K562 (cell line): Measurements from ENCODE around the gene SPINK9. TPM values are rescaled to one million over a fixed set of nuclear protein-coding genes. Genes with fewer than 3 reads are reported as not detected.

Source experiments
- ATAC-seq: fragments of 200-7000 bp; cut with Tn5 transposase; 3 replicates; pipeline ENCODE4 v1.9.1; 2020; ENCODE audit warnings: moderate library complexity
- BruUV-seq: library from RNA; stranded (reverse); fragments of 400-500 nt; replicated peaks from 2 replicates; lab custom pipeline; 2021; lab: Mats Ljungman, UMichigan
- CTCF ChIA-PET: fragments of 300-600 bp; formaldehyde crosslinking; extraction: SDS; loops from one replicate; lab custom pipeline; 2021; ENCODE audit warnings: low intra/inter-chr PET ratio; lab: Yijun Ruan, JAX
- POLR2A ChIA-PET: fragments of 300-600, 350-650 bp; sonication (Branson Sonifier 250); formaldehyde crosslinking; extraction: SDS; loops from one replicate; lab custom pipeline; 2021; ENCODE audit warnings: antibody characterized with exemption, inconsistent platforms; lab: Yijun Ruan, JAX
- DNase-seq, 4 experiments: peaks; one replicate each; pipeline versions ENCODE4 v3.0.0 to v3.0.0-alpha.2; 2011 to 2018; ENCODE audit warnings: low spot score in 3 of 4, mixed read lengths in 3 of 4; ENCODE audit errors: extremely low read depth in 1 of 4
- FAIRE-seq: peaks from 2 replicates; lab custom pipeline; 2011; peaks lifted over from hg19 to GRCh38; lab: Jason Lieb, UNC
- H2AFZ ChIP-seq: 2 replicates; pipeline ENCODE4 v1.6.0; 2011; ENCODE audit warnings: low read depth, low read length, control low read depth, inconsistent platforms
- H3K27ac ChIP-seq: fragments of 200-600 bp; 3 replicates; pipeline ENCODE4 v1.8.0; 2011; ENCODE audit warnings: low read depth, mild to moderate bottlenecking, control low read depth, inconsistent platforms, low read length, moderate library complexity, mixed read lengths; ENCODE audit errors: extremely low read depth
- H3K27me3 ChIP-seq, 2 experiments: fragments of 300-600 bp in 1 of 2; 2 replicates in 1 of 2; 3 replicates in 1 of 2; pipeline versions ENCODE4 v1.6.0 to v1.8.0; 2011; ENCODE audit warnings: inconsistent platforms in 2 of 2, low read length in 2 of 2, mild to moderate bottlenecking in 1 of 2, mixed read lengths in 1 of 2, moderate library complexity in 1 of 2; ENCODE audit not compliant: control insufficient read depth in 2 of 2, insufficient read depth in 2 of 2
- H3K36me3 ChIP-seq: fragments of 300-600 bp; 3 replicates; pipeline ENCODE4 v1.8.0; 2011; ENCODE audit warnings: mild to moderate bottlenecking, low read length, inconsistent platforms; ENCODE audit not compliant: control insufficient read depth, insufficient read depth
- H3K4me1 ChIP-seq, 2 experiments: fragments of 200-600 bp in 1 of 2; replicated peaks in 1 of 2; 2 replicates in 1 of 2; 3 replicates in 1 of 2; pipeline versions ENCODE4 v1.5.1 to v1.8.0; 2011; ENCODE audit warnings: inconsistent platforms in 2 of 2, low read length in 2 of 2, mild to moderate bottlenecking in 1 of 2, mixed read lengths in 1 of 2, moderate library complexity in 1 of 2; ENCODE audit not compliant: control insufficient read depth in 2 of 2, insufficient read depth in 2 of 2
- H3K4me2 ChIP-seq: 2 replicates; pipeline ENCODE4 v1.6.1; 2011; ENCODE audit warnings: low read length, control low read depth, inconsistent platforms, mixed read lengths; ENCODE audit not compliant: insufficient read depth
- H3K4me3 ChIP-seq: fragments of 200-600 bp; sonication (generic), shearing (Covaris generic); 2 replicates; pipeline ENCODE4 v1.5.1; 2016; ENCODE audit warnings: control low read depth, inconsistent platforms
- H3K79me2 ChIP-seq: fragments of 200-600 bp; 3 replicates; pipeline ENCODE4 v1.8.0; 2011; ENCODE audit warnings: low read length, inconsistent platforms; ENCODE audit not compliant: control insufficient read depth, insufficient read depth
- H3K9ac ChIP-seq, 2 experiments: 2 replicates each; pipeline versions ENCODE4 v1.6.0 to v1.6.1; 2011; ENCODE audit warnings: low read depth in 2 of 2, low read length in 2 of 2, control low read depth in 1 of 2, inconsistent platforms in 1 of 2, mild to moderate bottlenecking in 1 of 2, mixed read lengths in 1 of 2; ENCODE audit not compliant: insufficient read depth in 1 of 2
- H3K9me1 ChIP-seq: one replicate; pipeline ENCODE4 v1.6.0; 2011; ENCODE audit warnings: inconsistent platforms, mild to moderate bottlenecking, low read length, moderate library complexity; ENCODE audit not compliant: control insufficient read depth, insufficient read depth
- H3K9me3 ChIP-seq: replicated peaks from 2 replicates; pipeline ENCODE4 v1.5.1; 2011; ENCODE audit warnings: low read depth, low read length, inconsistent platforms; ENCODE audit not compliant: control insufficient read depth, insufficient read depth
- H4K20me1 ChIP-seq: replicated peaks from 2 replicates; pipeline ENCODE4 v1.6.1; 2011; ENCODE audit warnings: low read length, inconsistent platforms, mixed read lengths; ENCODE audit not compliant: control insufficient read depth, insufficient read depth
- LEF1 ChIP-seq: fragments of 450-650 bp; IDR thresholded peaks from 2 replicates; pipeline ENCODE4 v1.6.1; 2016; ENCODE audit warnings: mild to moderate bottlenecking
- NR1H2 ChIP-seq: sonication (generic); formaldehyde crosslinking; IDR thresholded peaks from 2 replicates; pipeline ENCODE4 v1.4.0; 2020; ENCODE audit warnings: mild to moderate bottlenecking, missing genetic modification reagents
- PML ChIP-seq: IDR thresholded peaks from 2 replicates; pipeline ENCODE4 v1.6.1; 2012; ENCODE audit warnings: low read length, inconsistent platforms
- SIX5 ChIP-seq, 2 experiments: IDR thresholded peaks; 2 replicates each; pipeline ENCODE4 v1.6.1; 2011; ENCODE audit warnings: low read length in 2 of 2, borderline replicate concordance in 1 of 2, low read depth in 1 of 2, mild to moderate bottlenecking in 1 of 2, moderate library complexity in 1 of 2; ENCODE audit not compliant: insufficient read depth in 1 of 2
- YY1 ChIP-seq, 3 experiments: IDR thresholded peaks; 2 replicates each; pipeline ENCODE4 v1.6.1; 2011; ENCODE audit warnings: low read length in 2 of 3, mild to moderate bottlenecking in 2 of 3, moderate library complexity in 2 of 3, borderline replicate concordance in 1 of 3, control low read depth in 1 of 3, low read depth in 1 of 3; ENCODE audit not compliant: insufficient read depth in 3 of 3, insufficient replicate concordance in 2 of 3, control insufficient read depth in 1 of 3, insufficient read length in 1 of 3; ENCODE audit errors: extremely low read depth in 1 of 3
- ZBTB1 ChIP-seq: sonication (generic); formaldehyde crosslinking; IDR thresholded peaks from 2 replicates; pipeline ENCODE4 v1.8.1; 2023; ENCODE audit warnings: missing genetic modification reagents, low read depth, mild to moderate bottlenecking, borderline replicate concordance
- ZC3H4 ChIP-seq: sonication (generic); formaldehyde crosslinking; IDR thresholded peaks from 2 replicates; pipeline ENCODE4 v1.9.0; 2021; ENCODE audit warnings: missing genetic modification reagents, borderline replicate concordance
- WGBS: fragments of 100-300 bp; shearing (Covaris generic); methylation state at CpG from one replicate; pipeline ENCODE4 v1.1.6; 2016; ENCODE audit warnings: low coverage, mixed read lengths; ENCODE audit not compliant: insufficient coverage; ENCODE audit errors: missing lambda C conversion rate; 5-methylcytosine and 5-hydroxymethylcytosine counted together
- in situ Hi-C: fragments of 300-500 bp; cut with MboI; formaldehyde crosslinking; loops from 4 replicates; pipeline ENCODE4 v1.15.0; 2018; ENCODE audit warnings: inconsistent platforms, mixed read lengths
- intact Hi-C: fragments of 100-400 bp; cut with micrococcal nuclease; formaldehyde crosslinking; loops from 2 replicates; pipeline ENCODE4 v1.14.2; 2022
- polyA plus RNA-seq, 8 experiments: library from polyadenylated mRNA; depleted of rRNA in 4 of 8; stranded (reverse) in 5 of 8; unstranded in 3 of 8; fragments of >200 nt; fragmentation: Nextera tagmentation in 2 of 8; fragmentation: Illumina TruSeq in 1 of 8; extraction: Ambion mirVana in 2 of 8; extraction: Trizol in 1 of 8; gene quantifications; 2 replicates each; pipeline versions ENCODE4 v1.2.1 to v1.2.3, GENCODE V29; 2011 to 2014; ENCODE audit warnings: inconsistent platforms in 1 of 8, missing spikeins in 1 of 8
- total RNA-seq, 7 experiments: library from RNA; depleted of rRNA in 6 of 7; stranded (reverse); fragments of >200 nt in 6 of 7; fragmentation: Illumina TruSeq in 2 of 7; extraction: Trizol in 2 of 7; gene quantifications; 2 replicates each; pipeline versions ENCODE4 v1.2.1 to v1.2.3, GENCODE V29; 2011 to 2021; ENCODE audit warnings: low replicate concordance in 1 of 7

Gene SPINK9
- total and polyA plus RNA-seq, 9 of the 15 experiments (the other 6 are each of a cell fraction or from before 2014, with no cell fraction given), result not detected

- WGBS, result 0% methylated on average over 6 of the region's 6 CpGs
- Histone ChIP-seq H3K36me3 (peaks cover 13% of the 10 kb centered on the region), H3K9me1 (no peaks in the 10 kb centered on the region), H3K4me2 (peak overlapping the region; percentile 100), H2AFZ (peak overlapping the region; percentile 84), H3K4me3 (peak overlapping the region; percentile 83), H3K27me3 (no peaks in the 10 kb centered on the region), H3K4me1 (peaks cover 7 to 17% of the 10 kb centered on the region in 2 experiments; a peak in 3 of 5 replicates), H4K20me1 (no peaks in the 10 kb centered on the region; the same call in 1 of the 2 replicates), H3K9me3 (no peaks in the 10 kb centered on the region), H3K27ac (peak overlapping the region; percentile 90), H3K79me2 (peaks cover 50% of the 10 kb centered on the region), H3K9ac (peak overlapping the region; percentile 97 to 98; a peak in 3 of 4 replicates)
- ATAC-seq (peak; percentile 38), FAIRE-seq (no peak), DNase-seq (peak in 2 of 4 experiments; percentile 17 to 20)
- ChIA-PET CTCF (no interaction called here), POLR2A (interaction anchor here (0.6 to 1.5 kb wide), 6 partner anchors 9 to 1980 kb away, joined by 3 to 9 read pairs (median 4); no protein-coding TSS in a partner anchor)
- intact Hi-C loops (loop anchor here (5.0 kb wide), 1 partner anchor 303 kb away; no protein-coding TSS in a partner anchor), in situ Hi-C loops (no loop called here)
- 0 out of 2 replicates have a peak, but pooled peaks have one; percentile 30 for TF ChIP-seq NR1H2
- peak; percentile 38; the same call in 1 of the 2 replicates for TF ChIP-seq LEF1
- TF ChIP-seq YY1 (IDR thresholded peaks at IDR 0.05; ENCODE audit: borderline replicate concordance in 1 of 3, control insufficient read depth in 1 of 3, extremely low read depth in 1 of 3, insufficient read depth in 3 of 3, insufficient read length in 1 of 3, insufficient replicate concordance in 2 of 3, low read depth in 1 of 3, low read length in 2 of 3), result no peak
- TF ChIP-seq SIX5 (IDR thresholded peaks at IDR 0.05; ENCODE audit: borderline replicate concordance in 1 of 2, insufficient read depth in 1 of 2, low read depth in 1 of 2, low read length in 2 of 2), result no peak
- TF ChIP-seq PML, result 0 out of 2 replicates have a peak, but pooled peaks have one; percentile 5
- TF ChIP-seq ZC3H4 (CRISPR knock-in tag), result peak; percentile 78
- peak; percentile 14; the same call in 1 of the 2 replicates for TF ChIP-seq ZBTB1 (CRISPR knock-in tag)
- BruUV-seq, result no TSS peak
These were observed 49.0 kb downstream of the SPINK9 start for GRCh38 chr5:148384380-148384737.
